ENCODE results near the gene RAD51. TPM values are rescaled to one million over a fixed set of nuclear protein-coding genes. Genes with fewer than 3 reads are reported as not detected.
A peak's percentile ranks its signal among the peaks of the same experiment; 100 is the strongest.

The RAD51 gene
- polyA plus RNA-seq, 3 donors: 0.28 to 0.61 TPM; not detected in 1

DNA sequence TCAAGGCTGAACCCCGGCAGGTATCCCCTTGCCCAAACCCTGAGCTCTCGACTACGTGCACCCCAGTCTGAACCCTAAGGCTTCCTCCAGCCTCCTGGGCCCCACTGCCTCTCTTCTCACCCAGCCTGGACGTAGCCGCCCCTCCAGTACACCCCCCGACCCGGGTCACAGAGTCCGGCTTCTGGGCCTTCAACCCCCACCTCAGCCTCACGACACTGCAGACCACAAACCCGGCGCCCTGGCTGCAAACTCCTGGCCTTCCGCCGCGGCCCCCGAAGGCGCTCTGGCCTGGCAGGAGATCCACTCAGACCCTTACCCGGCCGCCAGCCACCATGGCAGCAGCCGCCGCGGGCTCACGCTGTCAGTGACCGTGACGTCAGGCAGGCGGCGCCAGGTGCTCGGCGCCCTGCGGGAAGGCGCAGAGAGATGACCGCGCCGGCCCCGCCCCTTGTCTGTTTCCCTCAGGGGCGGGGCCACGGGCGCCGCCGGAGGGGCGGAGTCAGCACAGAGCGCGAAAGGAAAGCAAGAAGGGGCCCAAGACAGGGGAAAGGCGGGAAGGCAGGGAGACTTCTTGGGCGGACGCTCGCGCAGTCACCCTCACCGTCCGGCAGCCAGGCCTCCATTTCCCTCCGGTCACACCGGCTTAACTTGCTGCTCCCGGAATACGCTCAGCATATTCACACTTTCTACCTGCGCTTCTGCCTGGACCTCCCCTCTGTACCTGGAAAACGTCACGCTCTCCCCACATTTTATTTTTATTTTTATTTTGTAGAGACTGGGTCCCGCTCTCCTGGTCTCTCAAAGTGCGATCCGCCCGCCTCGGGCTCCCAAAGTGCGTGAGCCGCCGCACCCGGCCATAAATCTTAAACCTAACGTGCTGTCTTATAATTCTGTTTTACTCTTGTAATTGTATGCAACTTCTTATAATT, 60.2 kb downstream of the RAD51 start, which contains the start of gene RMDN3:
TSS of gene RMDN3 (minus strand) at position 372 of the 929 bp plus-strand sequence. CDS start 471 bp downstream, outside the sequence.
- Mint-ChIP-seq H3K27ac (peak within 1 kb of the TSS; percentile 78 to 95 (median 90)), H3K36me3 (peaks cover 24 to 27% of the 10 kb centered on the region in 2 donors), H3K9me3 (peaks cover 0 to 1% (median 0%) of the 10 kb centered on the region in 7 donors), H3K27me3 (ENCODE audit: low read depth in 3 of 3) (peaks cover 0 to 1% (median 0%) of the 10 kb centered on the region in 3 donors), H3K4me3 (peak within 1 kb of the TSS; percentile 91 to 93), H3K4me1 (peaks cover 12% of the 10 kb centered on the region)
- Histone ChIP-seq H3K4me3 (replicated peaks in 1 of 3; ENCODE audit: low read depth in 2 of 3, low read length in 3 of 3) (peak within 1 kb of the TSS; percentile 55 to 99 (median 90)), H3K4me2 (replicated peaks; ENCODE audit: extremely low read depth, low read length, poor library complexity, severe bottlenecking) (peak within 1 kb of the TSS; percentile 94), H3K27me3 (ENCODE audit: control insufficient read depth in 2 of 2, insufficient read depth in 2 of 2, low read length in 2 of 2) (no peaks in the 10 kb centered on the region), H3K79me2 (ENCODE audit: insufficient read depth, low read length) (peaks cover 34% of the 10 kb centered on the region), H2AFZ (ENCODE audit: insufficient read depth, low read depth, low read length, poor library complexity, severe bottlenecking) (peak within 1 kb of the TSS; percentile 96), H3K4me1 (ENCODE audit: control insufficient read depth in 1 of 2, insufficient read depth in 2 of 2, low read length in 2 of 2) (peaks cover 14 to 18% of the 10 kb centered on the region in 2 donors), H4K20me1 (ENCODE audit: insufficient read depth, low read length) (no peaks in the 10 kb centered on the region), H3K9ac (ENCODE audit: insufficient read depth, low read length, poor library complexity, severe bottlenecking) (peak within 1 kb of the TSS; percentile 85), H3K36me3 (replicated peaks in 1 of 2; ENCODE audit: control insufficient read depth in 1 of 2, insufficient read depth in 2 of 2, low read length in 2 of 2) (peaks cover 22 to 29% of the 10 kb centered on the region in 2 donors), H3K27ac (ENCODE audit: low read depth in 1 of 2, low read length in 2 of 2) (peak within 1 kb of the TSS; percentile 46 to 90), H3K9me3 (replicated peaks in 1 of 2; ENCODE audit: control insufficient read depth in 1 of 2, insufficient read depth in 1 of 2, low read length in 2 of 2) (no peaks in the 10 kb centered on the region)
- TF ChIP-seq, protein P1, sequence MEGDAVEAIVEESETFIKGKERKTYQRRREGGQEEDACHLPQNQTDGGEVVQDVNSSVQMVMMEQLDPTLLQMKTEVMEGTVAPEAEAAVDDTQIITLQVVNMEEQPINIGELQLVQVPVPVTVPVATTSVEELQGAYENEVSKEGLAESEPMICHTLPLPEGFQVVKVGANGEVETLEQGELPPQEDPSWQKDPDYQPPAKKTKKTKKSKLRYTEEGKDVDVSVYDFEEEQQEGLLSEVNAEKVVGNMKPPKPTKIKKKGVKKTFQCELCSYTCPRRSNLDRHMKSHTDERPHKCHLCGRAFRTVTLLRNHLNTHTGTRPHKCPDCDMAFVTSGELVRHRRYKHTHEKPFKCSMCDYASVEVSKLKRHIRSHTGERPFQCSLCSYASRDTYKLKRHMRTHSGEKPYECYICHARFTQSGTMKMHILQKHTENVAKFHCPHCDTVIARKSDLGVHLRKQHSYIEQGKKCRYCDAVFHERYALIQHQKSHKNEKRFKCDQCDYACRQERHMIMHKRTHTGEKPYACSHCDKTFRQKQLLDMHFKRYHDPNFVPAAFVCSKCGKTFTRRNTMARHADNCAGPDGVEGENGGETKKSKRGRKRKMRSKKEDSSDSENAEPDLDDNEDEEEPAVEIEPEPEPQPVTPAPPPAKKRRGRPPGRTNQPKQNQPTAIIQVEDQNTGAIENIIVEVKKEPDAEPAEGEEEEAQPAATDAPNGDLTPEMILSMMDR (IDR thresholded peaks at IDR 0.05): no peak
- intact Hi-C loops (cut with micrococcal nuclease): loop anchor here in 1 of 2 donors (5.0 to 10.0 kb wide), 4 partner anchors 50 to 190 kb away; partner anchors contain the start of genes CCDC32, DNAJC17, RAD51 and RPUSD2
- WGBS (ENCODE audit: insufficient coverage): 0% methylated on average over 49 of the region's 66 CpGs
- peak; percentile 91 to 92 (median 92) for DNase-seq

GRCh38 chr15:40755812-40756208, 60.8 kb downstream of the RAD51 start:
- peaks cover 17 to 22% of the 10 kb centered on the region in 2 donors for H3K36me3 ChIP-seq (replicated peaks in 1 of 2; ENCODE audit: control insufficient read depth in 1 of 2, insufficient read depth in 2 of 2, low read length in 2 of 2)
- H3K4me2 ChIP-seq (replicated peaks; ENCODE audit: extremely low read depth, low read length, poor library complexity, severe bottlenecking): peak overlapping the region; percentile 94
- no peaks in the 10 kb centered on the region for H4K20me1 ChIP-seq (ENCODE audit: insufficient read depth, low read length)
- no peak for DNase-seq
- H3K36me3 Mint-ChIP-seq: peaks cover 19 to 22% of the 10 kb centered on the region in 2 donors
- intact Hi-C loops (cut with micrococcal nuclease): loop anchor here in 1 of 2 donors (5.0 to 10.0 kb wide), 4 partner anchors 49 to 191 kb away; partner anchors contain the start of genes CCDC32, DNAJC17, RAD51 and RPUSD2
- H3K9ac ChIP-seq (ENCODE audit: insufficient read depth, low read length, poor library complexity, severe bottlenecking): peak overlapping the region; percentile 85
- H3K27me3 Mint-ChIP-seq (ENCODE audit: low read depth in 3 of 3): peaks cover 0 to under 1% (median 0%) of the 10 kb centered on the region in 3 donors
- H3K27ac Mint-ChIP-seq: peak overlapping the region in 6 of 7 donors; percentile 84 to 95 (median 89)
- WGBS (ENCODE audit: insufficient coverage): 85% methylated on average over 6 of the region's 10 CpGs
- H3K27ac ChIP-seq (ENCODE audit: low read depth in 1 of 2, low read length in 2 of 2): peak overlapping the region; percentile 46 to 90
- TF ChIP-seq, protein P1 (IDR thresholded peaks at IDR 0.05): no peak
- H3K9me3 Mint-ChIP-seq: peaks cover 0 to 1% (median 0%) of the 10 kb centered on the region in 7 donors
- H3K4me3 ChIP-seq (replicated peaks in 1 of 3; ENCODE audit: low read depth in 2 of 3, low read length in 3 of 3): peak overlapping the region; percentile 55 to 99 (median 90)
- H3K4me1 Mint-ChIP-seq: peaks cover 12% of the 10 kb centered on the region
- H3K4me1 ChIP-seq (ENCODE audit: control insufficient read depth in 1 of 2, insufficient read depth in 2 of 2, low read length in 2 of 2): peaks cover 14 to 18% of the 10 kb centered on the region in 2 donors
- H3K9me3 ChIP-seq (replicated peaks in 1 of 2; ENCODE audit: control insufficient read depth in 1 of 2, insufficient read depth in 1 of 2, low read length in 2 of 2): no peaks in the 10 kb centered on the region
- H3K4me3 Mint-ChIP-seq: peak overlapping the region; percentile 91 to 93
- peaks cover 34% of the 10 kb centered on the region for H3K79me2 ChIP-seq (ENCODE audit: insufficient read depth, low read length)
- H3K27me3 ChIP-seq (ENCODE audit: control insufficient read depth in 2 of 2, insufficient read depth in 2 of 2, low read length in 2 of 2): no peaks in the 10 kb centered on the region
- peak overlapping the region; percentile 96 for H2AFZ ChIP-seq (ENCODE audit: insufficient read depth, low read depth, low read length, poor library complexity, severe bottlenecking)

Data from CD14-positive monocyte (primary cell).